Activated CD4-positive, CD25-positive, alpha-beta regulatory T cell (primary cell): ENCODE results near the gene AP1G2.
A peak's percentile ranks its signal among the peaks of the same experiment; 100 is the strongest.

Experiments
- DNase-seq, 4 experiments: peaks; one replicate each; lab custom pipeline; 2025; lab: John Stamatoyannopoulos, UW

Gene AP1G2

DNA sequence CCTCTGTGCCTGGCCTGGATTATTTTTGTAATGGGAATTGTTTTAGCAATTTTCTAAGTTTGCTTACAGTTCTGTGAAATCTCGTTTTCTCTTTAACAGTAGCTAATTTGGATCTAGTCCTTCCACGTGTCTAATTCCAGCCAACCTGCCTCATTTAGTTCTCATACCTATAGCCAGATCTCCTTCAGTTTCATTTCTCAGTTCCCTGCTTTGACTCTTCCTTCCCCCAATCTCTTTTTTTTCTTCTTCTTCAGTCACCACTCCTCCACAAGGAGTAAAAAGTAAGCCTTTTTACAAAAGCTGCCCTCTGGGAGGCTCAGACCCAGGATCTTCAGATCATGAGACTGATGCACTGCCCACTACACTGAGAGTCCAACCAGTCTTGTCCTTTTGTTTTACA lies 10.1 kb downstream of the AP1G2 start:
- no peak for DNase-seq

DNA sequence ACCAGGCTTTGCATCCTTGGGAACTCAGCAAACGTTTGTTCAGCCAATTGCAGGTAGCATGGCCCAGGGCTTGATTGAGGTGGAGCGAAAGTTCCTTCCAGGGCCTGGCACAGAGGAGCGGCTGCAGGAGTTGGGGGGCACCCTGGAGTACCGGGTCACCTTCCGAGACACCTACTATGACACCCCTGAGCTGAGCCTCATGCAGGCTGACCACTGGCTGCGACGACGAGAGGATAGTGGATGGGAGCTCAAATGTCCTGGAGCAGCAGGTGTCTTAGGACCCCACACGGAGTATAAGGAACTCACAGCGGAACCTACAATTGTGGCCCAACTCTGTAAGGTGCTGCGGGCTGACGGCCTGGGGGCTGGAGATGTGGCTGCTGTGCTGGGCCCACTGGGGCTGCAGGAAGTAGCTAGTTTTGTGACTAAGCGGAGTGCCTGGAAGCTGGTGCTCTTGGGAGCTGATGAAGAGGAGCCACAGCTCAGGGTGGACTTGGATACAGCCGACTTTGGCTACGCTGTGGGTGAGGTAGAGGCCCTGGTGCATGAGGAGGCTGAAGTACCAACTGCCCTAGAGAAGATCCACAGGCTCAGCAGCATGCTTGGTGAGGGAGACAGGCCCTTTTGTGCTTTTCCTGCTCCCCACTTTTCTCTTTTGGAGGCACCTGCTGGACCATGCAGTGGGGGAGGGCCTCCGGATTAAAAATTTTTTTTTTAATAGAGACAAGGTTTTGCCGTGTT lies 10.7 kb downstream of the AP1G2 start:
- no peak for DNase-seq

- peak; percentile 77 to 87 (median 82) for DNase-seq
These were observed 11.5 kb downstream of the AP1G2 start, which contains the start of gene THTPA for GRCh38 chr14:23555882-23556699. THTPA (plus strand) TSS chr14:23556271; CDS start chr14:23556758, 487 bp downstream.

DNA sequence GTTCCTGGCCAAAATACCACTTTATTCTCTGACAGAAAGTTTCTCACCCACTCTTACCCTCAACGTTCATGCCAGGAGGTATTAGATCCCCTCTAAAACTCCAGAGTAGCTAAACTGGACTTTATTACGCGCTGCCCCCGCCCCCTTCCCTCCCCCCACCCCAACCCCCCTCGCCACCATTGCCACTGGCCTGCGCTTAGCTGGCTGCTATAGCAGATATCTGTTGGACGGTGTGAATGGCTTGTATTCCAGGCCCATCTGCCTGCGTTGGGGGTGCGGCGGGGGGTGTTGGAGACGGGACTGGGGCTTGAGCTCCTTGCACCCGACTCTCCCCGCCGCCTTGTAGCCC lies 12.1 kb downstream of the AP1G2 start:
- no peak for DNase-seq

DNA sequence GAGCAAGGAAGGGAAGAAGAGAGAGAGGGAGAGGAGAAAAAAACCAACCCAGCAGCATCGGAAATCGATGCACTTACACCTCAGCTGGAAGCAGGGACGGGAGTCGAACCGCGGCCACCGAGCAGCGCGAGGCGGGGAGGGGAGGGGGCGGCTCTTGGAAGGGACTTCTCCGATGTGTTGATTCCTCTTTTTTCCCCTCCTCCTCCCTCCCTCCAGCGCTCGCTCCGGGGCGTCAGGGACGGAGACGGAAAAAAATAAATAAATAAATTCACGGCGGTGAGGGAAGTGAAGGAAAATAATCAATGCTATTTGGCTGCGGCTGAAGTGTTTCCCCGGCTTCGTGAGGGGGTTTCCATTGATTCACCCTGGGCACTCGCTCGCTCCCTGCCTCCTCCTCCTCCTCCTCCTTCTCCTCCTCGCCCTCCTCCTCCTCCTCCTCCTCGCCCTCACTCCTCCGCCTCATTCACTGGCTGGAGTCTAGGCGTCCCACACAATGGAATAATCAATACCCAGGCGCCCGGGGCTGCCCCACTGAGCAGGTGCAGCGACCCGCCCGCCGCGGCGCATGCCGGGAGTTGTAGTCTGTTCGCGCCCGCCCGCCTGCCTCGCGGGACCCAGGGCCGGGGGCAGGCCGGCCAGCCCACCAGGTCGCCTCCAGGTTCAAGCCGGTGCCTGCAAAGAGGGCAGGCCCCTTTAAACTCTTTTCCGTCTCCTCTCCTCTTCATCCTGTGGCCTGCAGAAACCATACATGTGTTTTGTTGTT lies 16.1 kb downstream of the AP1G2 start, which contains the start of gene ZFHX2:
Gene ZFHX2, minus strand, starts transcription at position 500 of the 763 bp plus-strand sequence. CDS start 16,440 bp downstream, outside the sequence.
- peak; percentile 43 to 67 (median 52) for DNase-seq

- DNase-seq: no peak
These were observed 16.8 kb downstream of the AP1G2 start for GRCh38 chr14:23550812-23551265.

GRCh38 chr14:23550131-23550811 lies 17.3 kb downstream of the AP1G2 start:
- DNase-seq: no peak

DNA sequence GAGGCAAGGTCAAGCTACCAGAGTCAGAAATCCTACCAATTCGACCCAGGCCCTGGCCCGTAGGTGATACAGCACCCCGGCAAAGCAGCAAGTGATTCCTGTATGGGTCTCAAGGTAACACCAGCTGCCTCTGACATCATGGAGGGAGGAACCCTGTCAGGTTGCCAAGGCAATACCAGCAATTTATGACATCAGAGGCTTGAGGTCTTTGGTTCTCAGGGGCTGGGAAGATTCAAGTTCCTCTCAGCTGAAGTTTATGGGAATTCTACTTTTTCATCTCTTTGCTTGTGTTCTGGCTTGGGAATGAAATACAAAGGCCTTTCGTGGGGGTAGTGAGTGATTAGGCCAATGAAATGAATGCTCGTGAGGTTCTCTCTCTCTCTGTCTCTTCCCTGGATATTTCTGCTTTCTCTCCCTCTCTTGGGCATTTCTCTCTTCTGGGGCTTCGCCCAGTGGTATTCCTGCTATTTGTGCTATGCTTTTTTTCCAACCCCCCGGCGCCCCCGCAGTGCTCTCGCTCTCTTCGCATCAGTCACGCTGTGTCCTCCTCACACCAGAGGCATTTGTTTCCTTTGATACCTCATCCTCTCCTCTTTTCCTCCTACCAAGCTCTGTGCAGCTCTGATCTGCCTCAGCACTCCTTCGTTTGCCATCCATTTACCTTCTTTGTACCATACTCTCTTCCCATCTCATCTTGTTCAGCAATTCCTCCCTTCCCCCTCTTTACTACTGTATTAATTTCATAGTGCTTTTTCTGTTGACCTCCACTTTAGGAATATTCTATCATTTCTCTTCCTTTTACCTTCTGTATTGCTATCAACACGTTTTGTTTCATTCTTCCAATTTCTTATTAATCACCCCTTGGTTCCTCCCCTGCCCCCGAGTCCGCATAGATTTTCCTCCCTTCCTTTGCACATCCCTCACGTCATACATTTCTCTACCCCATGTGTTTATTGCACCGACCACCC lies 19.0 kb downstream of the AP1G2 start:
- DNase-seq: no peak

GRCh38 chr14:23547924-23548323 lies 19.7 kb downstream of the AP1G2 start:
- no peak for DNase-seq

DNA sequence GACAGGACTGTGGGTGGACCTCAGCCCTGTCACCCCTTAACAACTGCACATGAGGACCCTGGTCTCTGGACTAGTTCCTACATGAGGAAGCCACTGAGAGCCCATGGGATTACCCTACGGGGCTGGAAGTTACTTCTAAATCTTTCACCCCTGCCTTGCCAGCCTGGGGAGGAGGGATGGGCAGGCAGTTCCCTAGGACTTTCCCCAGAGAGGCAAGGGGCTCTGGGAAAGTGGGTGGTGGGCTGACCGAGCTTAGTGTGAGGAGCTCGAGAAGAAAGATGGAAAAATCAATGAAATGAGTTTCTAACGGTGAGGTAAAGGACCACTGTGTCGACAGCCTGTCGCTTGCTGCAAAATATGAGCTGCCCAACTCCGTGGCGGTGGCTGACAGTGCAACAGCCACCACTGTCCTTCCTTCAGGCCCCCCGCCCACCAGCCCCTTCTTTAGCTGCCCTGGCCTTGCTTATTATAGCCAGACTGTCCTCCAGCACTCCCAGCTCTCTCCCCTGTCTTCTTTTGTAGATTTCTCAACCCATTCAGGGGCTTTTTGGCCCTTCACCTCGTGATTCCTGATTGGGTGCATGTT lies 21.0 kb downstream of the AP1G2 start:
- DNase-seq: no peak

DNA sequence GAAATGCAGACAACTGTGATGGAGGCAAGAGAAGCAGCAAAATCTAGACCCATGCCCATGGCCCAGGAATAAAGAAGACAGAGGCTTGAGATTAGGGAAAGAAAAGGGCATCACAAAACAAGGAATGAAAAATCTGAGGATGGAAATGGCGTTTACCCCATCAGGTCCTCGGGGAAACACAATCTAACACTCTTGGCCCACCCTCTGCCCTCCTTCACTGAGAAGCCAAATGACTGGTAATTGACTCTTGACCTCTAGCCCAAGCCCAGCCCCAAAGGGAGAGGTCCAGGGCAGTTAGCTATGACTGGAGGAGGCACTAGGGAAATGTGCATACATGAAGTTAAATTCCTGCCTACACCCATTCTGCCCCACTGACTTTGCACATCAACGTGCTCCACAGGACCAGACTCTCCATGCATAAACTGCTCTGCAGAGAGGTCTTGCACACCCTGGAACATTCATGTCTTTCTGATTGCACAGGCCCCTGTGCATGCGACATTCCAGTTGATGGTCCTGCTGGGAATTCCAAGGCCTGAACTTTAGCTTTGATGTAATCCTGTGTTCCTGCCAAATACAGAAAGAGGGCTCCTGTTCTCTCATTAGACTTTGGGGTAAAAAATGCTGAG lies 21.7 kb downstream of the AP1G2 start:
- no peak for DNase-seq

DNA sequence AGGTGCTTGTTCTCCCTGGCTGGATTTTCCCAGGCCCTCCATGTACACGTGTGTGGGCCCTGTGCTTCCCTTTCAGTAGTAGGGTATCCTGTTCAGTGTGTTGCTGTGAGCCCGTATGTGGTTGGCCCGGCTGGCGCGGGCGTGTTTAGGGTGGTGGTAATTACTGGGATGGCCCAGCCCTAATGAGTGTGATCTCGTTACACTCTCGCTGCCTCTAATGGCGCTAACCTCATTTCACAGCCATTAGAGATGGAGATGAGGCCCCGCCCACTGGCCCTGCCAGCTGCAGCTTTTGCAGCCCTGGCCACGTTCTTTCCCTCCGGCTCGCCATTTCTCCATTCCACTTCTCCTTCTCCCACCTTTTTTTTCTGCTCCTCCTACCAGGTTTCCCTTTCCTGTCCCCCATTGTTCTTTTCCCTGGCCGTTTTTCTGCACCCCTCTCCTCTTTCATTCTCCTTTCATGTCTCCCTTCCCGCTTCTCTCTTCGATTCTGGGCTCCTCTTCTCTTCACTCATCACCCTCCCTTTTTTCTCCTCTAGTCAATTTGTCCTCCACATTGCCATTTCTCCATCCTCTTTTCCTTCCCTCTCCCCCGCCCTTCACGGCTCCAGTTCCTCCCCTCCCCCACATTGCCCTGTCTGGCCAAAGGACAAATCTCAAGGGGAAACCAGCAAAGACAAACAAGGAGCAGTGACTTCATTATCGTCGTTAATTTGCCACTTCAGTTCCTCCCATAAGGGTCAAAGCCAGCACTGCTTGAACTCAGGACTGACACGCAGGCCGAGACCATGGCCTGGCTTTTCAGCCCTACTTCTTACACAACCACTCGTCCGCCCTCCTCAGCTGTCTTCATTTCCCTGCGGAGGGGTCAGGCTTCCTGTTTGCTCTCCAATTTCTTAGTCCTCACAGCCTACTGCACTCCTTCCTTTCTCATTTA lies 22.8 kb downstream of the AP1G2 start:
- no peak for DNase-seq

GRCh38 chr14:23543403-23543802 lies 24.2 kb downstream of the AP1G2 start:
- DNase-seq: no peak

DNA sequence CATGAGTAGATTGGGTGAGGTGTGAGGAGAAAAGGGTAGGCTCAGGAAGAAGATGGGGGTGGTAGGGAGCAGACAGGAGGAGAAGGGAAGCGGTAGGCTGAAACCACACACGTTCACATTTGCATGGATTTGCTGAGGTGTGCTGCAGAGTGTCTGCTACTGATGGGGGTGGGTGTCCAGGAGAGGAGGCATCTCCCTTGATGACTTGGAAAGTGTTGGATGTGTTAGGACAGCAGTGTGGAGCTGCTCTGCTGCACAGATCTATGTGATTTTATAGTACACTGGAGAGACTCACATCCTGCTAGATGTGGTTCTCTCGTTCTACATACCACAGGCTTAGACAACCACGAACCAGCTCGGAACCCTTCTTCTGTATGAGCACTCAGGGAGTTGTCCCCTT lies 25.3 kb downstream of the AP1G2 start:
- no peak for DNase-seq

- DNase-seq: no peak
These were observed 27.5 kb downstream of the AP1G2 start for GRCh38 chr14:23540141-23540469.

GRCh38 chr14:23539248-23540140 lies 28.1 kb downstream of the AP1G2 start:
- no peak for DNase-seq

GRCh38 chr14:23538785-23539184 lies 28.8 kb downstream of the AP1G2 start:
- no peak for DNase-seq
